ENCODE data around the gene MYO18B.

Gene MYO18B

GRCh38 chr22:25763239-25763777 is 21.3 kb downstream of the MYO18B start:
- H3K23ac ChIP-seq (ENCODE audit: low read depth, low read length, poor library complexity) = no peak overlapping the region
- H3K4me3 ChIP-seq (ENCODE audit: low read length in 2 of 2) = no peak overlapping the region
- no peak overlapping the region for H3K18ac ChIP-seq (ENCODE audit: low read length)
- no peak overlapping the region for H2BK12ac ChIP-seq (ENCODE audit: low read length)
- no peak overlapping the region for H3K4me2 ChIP-seq (ENCODE audit: insufficient read depth, low read length, poor library complexity, severe bottlenecking)
- H3K36me3 ChIP-seq (replicated peaks in 1 of 2; ENCODE audit: control insufficient read depth in 2 of 2, insufficient read depth in 2 of 2, low read length in 2 of 2) = no peaks in the 10 kb centered on the region
- H3K9ac ChIP-seq (ENCODE audit: low read depth, low read length, poor library complexity) = no peak overlapping the region
- H2BK15ac ChIP-seq (ENCODE audit: low read length) = no peak overlapping the region
- no peak overlapping the region for H4K8ac ChIP-seq (ENCODE audit: low read depth, low read length)
- H2AK5ac ChIP-seq (ENCODE audit: low read depth, low read length) = no peak overlapping the region
- no peak overlapping the region for H2BK120ac ChIP-seq (ENCODE audit: low read depth, low read length)
- H3K9me3 ChIP-seq (replicated peaks in 1 of 2; ENCODE audit: control insufficient read depth in 2 of 2, insufficient read depth in 1 of 2, low read depth in 1 of 2, low read length in 2 of 2) = peaks cover 0 to 2% of the 10 kb centered on the region in 2 donors
- H3K27me3 ChIP-seq (ENCODE audit: control insufficient read depth in 3 of 3, insufficient read depth in 3 of 3, low read depth in 1 of 3, low read length in 3 of 3) = no peaks in the 10 kb centered on the region
- no peaks in the 10 kb centered on the region for H3K79me1 ChIP-seq (ENCODE audit: low read depth, low read length)
- H2AFZ ChIP-seq (ENCODE audit: low read length) = no peak overlapping the region
- no peak overlapping the region for H3K27ac ChIP-seq (replicated peaks; ENCODE audit: low read length)
- DNase-seq (ENCODE audit: low spot score) = no peak
- H2BK5ac ChIP-seq (ENCODE audit: low read length) = no peak overlapping the region
- WGBS, 2 donors (ENCODE audit: extremely low coverage in 2 of 2, insufficient read length in 2 of 2, insufficient replicate concordance in 1 of 2) = no CpG with 5 or more reads among the region's 7 CpGs
- H4K91ac ChIP-seq (ENCODE audit: low read depth, low read length, poor library complexity) = no peak overlapping the region
- H3K4ac ChIP-seq (ENCODE audit: low read length) = no peak overlapping the region
- H3K14ac ChIP-seq (ENCODE audit: low read length) = no peak overlapping the region
- H3K4me1 ChIP-seq (ENCODE audit: control insufficient read depth in 2 of 2, insufficient read depth in 1 of 2, low read depth in 1 of 2, low read length in 2 of 2) = no peaks in the 10 kb centered on the region

GRCh38 chr22:25764270-25765015 is 22.5 kb downstream of the MYO18B start:
- Histone ChIP-seq H3K4me2 (ENCODE audit: insufficient read depth, low read length, poor library complexity, severe bottlenecking) (no peak overlapping the region), H2BK120ac (ENCODE audit: low read depth, low read length) (no peak overlapping the region), H3K27ac (replicated peaks; ENCODE audit: low read length) (no peak overlapping the region), H3K27me3 (ENCODE audit: control insufficient read depth in 3 of 3, insufficient read depth in 3 of 3, low read depth in 1 of 3, low read length in 3 of 3) (no peaks in the 10 kb centered on the region), H3K79me1 (ENCODE audit: low read depth, low read length) (no peaks in the 10 kb centered on the region), H4K91ac (ENCODE audit: low read depth, low read length, poor library complexity) (no peak overlapping the region), H3K36me3 (replicated peaks in 1 of 2; ENCODE audit: control insufficient read depth in 2 of 2, insufficient read depth in 2 of 2, low read length in 2 of 2) (no peaks in the 10 kb centered on the region), H3K23ac (ENCODE audit: low read depth, low read length, poor library complexity) (no peak overlapping the region), H3K14ac (ENCODE audit: low read length) (no peak overlapping the region), H2BK15ac (ENCODE audit: low read length) (no peak overlapping the region), H3K4me3 (ENCODE audit: low read length in 2 of 2) (no peak overlapping the region), H2BK12ac (ENCODE audit: low read length) (no peak overlapping the region), H2AFZ (ENCODE audit: low read length) (no peak overlapping the region), H3K9ac (ENCODE audit: low read depth, low read length, poor library complexity) (no peak overlapping the region), H4K8ac (ENCODE audit: low read depth, low read length) (no peak overlapping the region), H2AK5ac (ENCODE audit: low read depth, low read length) (no peak overlapping the region), H3K4me1 (ENCODE audit: control insufficient read depth in 2 of 2, insufficient read depth in 1 of 2, low read depth in 1 of 2, low read length in 2 of 2) (no peaks in the 10 kb centered on the region), H3K9me3 (replicated peaks in 1 of 2; ENCODE audit: control insufficient read depth in 2 of 2, insufficient read depth in 1 of 2, low read depth in 1 of 2, low read length in 2 of 2) (peaks cover 0 to 2% of the 10 kb centered on the region in 2 donors), H3K18ac (ENCODE audit: low read length) (no peak overlapping the region), H3K4ac (ENCODE audit: low read length) (no peak overlapping the region), H2BK5ac (ENCODE audit: low read length) (no peak overlapping the region)
- WGBS, 2 donors (ENCODE audit: extremely low coverage in 2 of 2, insufficient read length in 2 of 2, insufficient replicate concordance in 1 of 2) = no CpG with 5 or more reads among the region's 8 CpGs
- DNase-seq (ENCODE audit: low spot score) = no peak

DNA sequence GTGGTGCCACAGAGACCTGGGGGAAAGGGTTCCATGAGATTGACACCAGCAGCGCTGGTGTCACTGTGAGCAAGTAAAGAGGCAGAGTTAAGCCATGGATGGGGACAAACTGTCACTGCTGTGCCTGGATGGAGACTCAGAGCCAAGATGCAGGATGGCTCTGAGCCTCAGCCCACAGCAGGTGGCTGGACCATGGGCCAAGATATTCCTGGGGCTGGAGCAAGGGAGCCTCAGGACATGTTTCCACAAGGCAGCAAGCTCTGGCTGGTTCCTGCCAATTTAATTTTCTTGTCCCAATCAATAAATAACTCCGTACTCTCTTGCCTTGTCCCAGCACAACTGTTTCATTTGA is 23.0 kb downstream of the MYO18B start:
- H2AK5ac ChIP-seq (ENCODE audit: low read depth, low read length) = no peak overlapping the region
- H2BK15ac ChIP-seq (ENCODE audit: low read length) = no peak overlapping the region
- H3K27ac ChIP-seq (replicated peaks; ENCODE audit: low read length) = no peak overlapping the region
- H3K23ac ChIP-seq (ENCODE audit: low read depth, low read length, poor library complexity) = no peak overlapping the region
- DNase-seq (ENCODE audit: low spot score) = no peak
- H3K9ac ChIP-seq (ENCODE audit: low read depth, low read length, poor library complexity) = no peak overlapping the region
- H3K27me3 ChIP-seq (ENCODE audit: control insufficient read depth in 3 of 3, insufficient read depth in 3 of 3, low read depth in 1 of 3, low read length in 3 of 3) = no peaks in the 10 kb centered on the region
- H2BK5ac ChIP-seq (ENCODE audit: low read length) = no peak overlapping the region
- H3K4me2 ChIP-seq (ENCODE audit: insufficient read depth, low read length, poor library complexity, severe bottlenecking) = no peak overlapping the region
- H3K79me1 ChIP-seq (ENCODE audit: low read depth, low read length) = no peaks in the 10 kb centered on the region
- H3K9me3 ChIP-seq (replicated peaks in 1 of 2; ENCODE audit: control insufficient read depth in 2 of 2, insufficient read depth in 1 of 2, low read depth in 1 of 2, low read length in 2 of 2) = peaks cover 0 to 2% of the 10 kb centered on the region in 2 donors
- no peak overlapping the region for H3K4me3 ChIP-seq (ENCODE audit: low read length in 2 of 2)
- H3K36me3 ChIP-seq (replicated peaks in 1 of 2; ENCODE audit: control insufficient read depth in 2 of 2, insufficient read depth in 2 of 2, low read length in 2 of 2) = no peaks in the 10 kb centered on the region
- H2BK12ac ChIP-seq (ENCODE audit: low read length) = no peak overlapping the region
- H3K14ac ChIP-seq (ENCODE audit: low read length) = no peak overlapping the region
- no peak overlapping the region for H3K18ac ChIP-seq (ENCODE audit: low read length)
- H4K8ac ChIP-seq (ENCODE audit: low read depth, low read length) = no peak overlapping the region
- H3K4me1 ChIP-seq (ENCODE audit: control insufficient read depth in 2 of 2, insufficient read depth in 1 of 2, low read depth in 1 of 2, low read length in 2 of 2) = no peaks in the 10 kb centered on the region
- no peak overlapping the region for H3K4ac ChIP-seq (ENCODE audit: low read length)
- WGBS, 2 donors (ENCODE audit: extremely low coverage in 2 of 2, insufficient read length in 2 of 2, insufficient replicate concordance in 1 of 2) = no CpG with 5 or more reads among the region's 2 CpGs
- H4K91ac ChIP-seq (ENCODE audit: low read depth, low read length, poor library complexity) = no peak overlapping the region
- no peak overlapping the region for H2AFZ ChIP-seq (ENCODE audit: low read length)
- H2BK120ac ChIP-seq (ENCODE audit: low read depth, low read length) = no peak overlapping the region

DNA sequence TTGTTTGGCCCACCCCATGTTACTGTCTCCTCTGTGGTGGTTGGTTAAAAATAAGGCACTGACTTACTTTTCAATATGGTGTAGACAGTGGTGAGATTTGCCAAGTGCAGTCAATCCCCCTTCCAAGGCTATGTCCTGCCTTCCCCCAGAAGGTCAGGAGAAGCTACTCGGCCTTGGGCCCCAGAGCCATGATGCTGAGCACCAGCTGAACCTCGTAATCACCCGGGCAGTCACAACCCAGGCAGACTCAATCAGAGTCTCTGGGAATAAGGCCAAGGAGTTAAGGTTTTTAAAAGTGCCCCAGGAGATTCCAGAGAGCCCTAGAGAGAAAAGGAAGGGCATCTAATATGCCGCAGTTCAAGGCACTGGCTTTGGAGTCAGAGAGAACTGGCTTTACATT is 23.8 kb downstream of the MYO18B start:
- Histone ChIP-seq H2BK5ac (ENCODE audit: low read length) (no peak overlapping the region), H3K9ac (ENCODE audit: low read depth, low read length, poor library complexity) (no peak overlapping the region), H2BK120ac (ENCODE audit: low read depth, low read length) (no peak overlapping the region), H3K4me3 (ENCODE audit: low read length in 2 of 2) (no peak overlapping the region), H3K18ac (ENCODE audit: low read length) (no peak overlapping the region), H2BK15ac (ENCODE audit: low read length) (no peak overlapping the region), H4K8ac (ENCODE audit: low read depth, low read length) (no peak overlapping the region), H2BK12ac (ENCODE audit: low read length) (no peak overlapping the region), H3K36me3 (replicated peaks in 1 of 2; ENCODE audit: control insufficient read depth in 2 of 2, insufficient read depth in 2 of 2, low read length in 2 of 2) (no peaks in the 10 kb centered on the region), H3K79me1 (ENCODE audit: low read depth, low read length) (no peaks in the 10 kb centered on the region), H2AFZ (ENCODE audit: low read length) (no peak overlapping the region), H3K4me2 (ENCODE audit: insufficient read depth, low read length, poor library complexity, severe bottlenecking) (no peak overlapping the region), H3K4ac (ENCODE audit: low read length) (no peak overlapping the region), H3K9me3 (replicated peaks in 1 of 2; ENCODE audit: control insufficient read depth in 2 of 2, insufficient read depth in 1 of 2, low read depth in 1 of 2, low read length in 2 of 2) (peaks cover 0 to 2% of the 10 kb centered on the region in 2 donors), H3K27me3 (ENCODE audit: control insufficient read depth in 3 of 3, insufficient read depth in 3 of 3, low read depth in 1 of 3, low read length in 3 of 3) (no peaks in the 10 kb centered on the region), H3K23ac (ENCODE audit: low read depth, low read length, poor library complexity) (no peak overlapping the region), H3K4me1 (ENCODE audit: control insufficient read depth in 2 of 2, insufficient read depth in 1 of 2, low read depth in 1 of 2, low read length in 2 of 2) (no peaks in the 10 kb centered on the region), H3K14ac (ENCODE audit: low read length) (no peak overlapping the region), H3K27ac (replicated peaks; ENCODE audit: low read length) (no peak overlapping the region), H2AK5ac (ENCODE audit: low read depth, low read length) (no peak overlapping the region), H4K91ac (ENCODE audit: low read depth, low read length, poor library complexity) (no peak overlapping the region)
- DNase-seq (ENCODE audit: low spot score) = no peak
- WGBS, 2 donors (ENCODE audit: extremely low coverage in 2 of 2, insufficient read length in 2 of 2, insufficient replicate concordance in 1 of 2) = no CpG with 5 or more reads among the region's 4 CpGs

All from neuronal stem cell (in vitro differentiated cells).